GM19438 (cell line): ENCODE measurements around the gene AVPR1B.
"Not testable (repeated sequence)": the region's sequence is repeated elsewhere in the genome, so short reads cannot be mapped to it uniquely, and the experiment has no call there.

Experiments used
- ATAC-seq: cut with Tn5 transposase; IDR thresholded peaks from one replicate; pipeline ENCODE4 v1.9.1; 2021; ENCODE audit warnings: low read depth; ENCODE audit not compliant: unreplicated experiment

AVPR1B gene

GRCh38 chr1:206082831-206083695 lies 34.1 kb downstream of the AVPR1B start:
- no peak for ATAC-seq

- ATAC-seq: no peak
These were observed 35.3 kb downstream of the AVPR1B start for GRCh38 chr1:206081856-206082255.

- ATAC-seq: no peak
These were observed 37.0 kb downstream of the AVPR1B start for GRCh38 chr1:206080026-206080820.

DNA sequence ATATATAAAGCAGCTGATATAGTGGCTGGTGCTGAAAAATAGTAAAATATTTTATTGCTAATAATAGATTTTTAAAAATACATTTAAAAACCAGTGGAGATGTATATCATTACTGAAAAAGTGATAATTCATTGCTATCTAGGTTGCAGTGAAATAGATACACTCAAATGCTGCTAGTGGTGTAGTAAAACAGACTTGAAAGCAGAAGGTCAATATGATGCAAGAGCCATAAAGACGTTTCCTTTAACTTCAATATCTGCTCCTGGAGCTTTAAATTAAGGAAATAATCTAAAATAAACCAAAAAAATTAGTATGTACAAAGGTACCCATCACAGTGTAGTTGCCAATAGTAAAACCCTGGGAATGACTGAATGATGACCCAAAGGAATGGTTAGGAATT lies 38.1 kb downstream of the AVPR1B start:
- ATAC-seq: no peak

GRCh38 chr1:206075786-206076755 lies 41.1 kb downstream of the AVPR1B start:
- ATAC-seq: no peak

- ATAC-seq: no peak
These were observed 42.3 kb downstream of the AVPR1B start for GRCh38 chr1:206074839-206075238.

GRCh38 chr1:206070627-206071304 lies 46.4 kb downstream of the AVPR1B start:
- ATAC-seq: no peak

DNA sequence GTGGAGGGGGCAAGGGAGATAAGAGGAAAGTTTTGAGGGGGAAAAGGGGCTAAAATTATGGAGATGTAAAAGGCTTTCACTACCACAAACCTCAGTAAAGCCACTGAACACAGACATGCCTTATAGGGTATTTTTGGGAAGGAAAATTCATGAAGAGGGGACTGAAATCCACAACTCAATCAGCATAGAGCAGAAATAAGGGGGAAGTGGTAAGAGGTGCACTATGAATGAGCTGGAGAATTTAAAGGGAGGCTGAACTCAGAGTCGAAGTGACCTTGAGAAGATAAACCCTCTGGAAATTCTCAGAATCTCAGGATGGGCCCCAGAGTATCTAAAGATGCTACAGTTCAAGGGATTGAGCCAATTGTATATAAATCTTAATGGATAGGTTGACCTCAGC lies 48.9 kb downstream of the AVPR1B start:
- ATAC-seq: no peak

- ATAC-seq: no peak
These were observed 49.5 kb downstream of the AVPR1B start for GRCh38 chr1:206067486-206068227.

- peak; percentile 85 for ATAC-seq
These were observed 50.6 kb downstream of the AVPR1B start for GRCh38 chr1:206066479-206067171.

- no peak for ATAC-seq
These were observed 51.5 kb downstream of the AVPR1B start for GRCh38 chr1:206065547-206066145.

GRCh38 chr1:206064501-206064900 lies 52.7 kb downstream of the AVPR1B start:
- not testable (repeated sequence) for ATAC-seq

GRCh38 chr1:206064001-206064400 lies 53.2 kb downstream of the AVPR1B start:
- ATAC-seq: not testable (repeated sequence)

DNA sequence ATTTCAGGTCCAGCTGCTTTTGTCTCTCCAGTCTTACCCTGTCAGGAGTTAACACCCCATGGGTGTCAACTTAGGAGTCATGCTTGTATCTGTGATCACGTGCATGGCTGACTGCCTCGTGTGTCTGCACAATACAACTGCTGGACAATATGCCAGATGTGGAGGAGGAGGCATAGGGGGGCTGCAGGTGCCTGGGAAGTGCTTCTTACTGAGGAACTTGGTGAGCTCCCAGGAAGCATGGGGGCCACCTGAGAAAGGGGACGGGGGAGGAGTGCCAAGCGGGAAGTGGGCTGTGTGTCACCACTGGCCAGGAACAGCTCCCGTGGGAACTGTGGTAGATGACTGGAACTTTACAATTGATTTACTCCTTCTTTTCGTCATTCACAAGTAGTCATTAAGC lies 54.7 kb downstream of the AVPR1B start:
- no peak for ATAC-seq

- no peak for ATAC-seq
These were observed 56.3 kb downstream of the AVPR1B start for GRCh38 chr1:206060844-206061243.
